DMS153 treated with DMSO at 0.1 percent for 48 hours (cell line): ENCODE measurements around the gene CITED4.
A peak's percentile ranks its signal among the peaks of the same experiment; 100 is the strongest.

Experiments used
- DNase-seq: peaks from one replicate; lab custom pipeline; 2025; ENCODE audit not compliant: unreplicated experiment; lab: John Stamatoyannopoulos, UW

Gene CITED4

GRCh38 chr1:40853885-40854170 lies 8.3 kb downstream of the CITED4 start:
- no peak for DNase-seq

- no peak for DNase-seq
These were observed 8.9 kb downstream of the CITED4 start for GRCh38 chr1:40853113-40853884.

- DNase-seq: no peak
These were observed 10.5 kb downstream of the CITED4 start for GRCh38 chr1:40851643-40852042.

GRCh38 chr1:40849801-40850592 lies 12.2 kb downstream of the CITED4 start:
- DNase-seq: peak; percentile 93

GRCh38 chr1:40848530-40849189 lies 13.5 kb downstream of the CITED4 start:
- peak; percentile 97 for DNase-seq

- DNase-seq: no peak
These were observed 15.0 kb downstream of the CITED4 start for GRCh38 chr1:40847023-40847745.

GRCh38 chr1:40845895-40846294 lies 16.3 kb downstream of the CITED4 start:
- DNase-seq: no peak

GRCh38 chr1:40844887-40845878 lies 17.0 kb downstream of the CITED4 start:
- no peak for DNase-seq

GRCh38 chr1:40844079-40844478 lies 18.1 kb downstream of the CITED4 start:
- DNase-seq: no peak

- no peak for DNase-seq
These were observed 19.5 kb downstream of the CITED4 start for GRCh38 chr1:40842691-40843090.

GRCh38 chr1:40842207-40842606 lies 20.0 kb downstream of the CITED4 start:
- DNase-seq: no peak

GRCh38 chr1:40841602-40842001 lies 20.6 kb downstream of the CITED4 start:
- DNase-seq: no peak

GRCh38 chr1:40840526-40841323 lies 21.4 kb downstream of the CITED4 start:
- DNase-seq: no peak

- no peak for DNase-seq
These were observed 22.2 kb downstream of the CITED4 start for GRCh38 chr1:40839943-40840335.

- no peak for DNase-seq
These were observed 22.9 kb downstream of the CITED4 start for GRCh38 chr1:40838980-40839942.

- no peak for DNase-seq
These were observed 23.9 kb downstream of the CITED4 start for GRCh38 chr1:40838045-40838979.

GRCh38 chr1:40837601-40838000 lies 24.6 kb downstream of the CITED4 start:
- DNase-seq: no peak
